GM18858 (cell line): Measurements from ENCODE around the gene SIAH1.
"Not testable (repeated sequence)": the region's sequence is repeated elsewhere in the genome, so short reads cannot be mapped to it uniquely, and the experiment has no call there.

Experiments used
- ATAC-seq: cut with Tn5 transposase; IDR thresholded peaks from one replicate; pipeline ENCODE4 v1.9.1; 2021; ENCODE audit not compliant: unreplicated experiment

The SIAH1 gene

DNA sequence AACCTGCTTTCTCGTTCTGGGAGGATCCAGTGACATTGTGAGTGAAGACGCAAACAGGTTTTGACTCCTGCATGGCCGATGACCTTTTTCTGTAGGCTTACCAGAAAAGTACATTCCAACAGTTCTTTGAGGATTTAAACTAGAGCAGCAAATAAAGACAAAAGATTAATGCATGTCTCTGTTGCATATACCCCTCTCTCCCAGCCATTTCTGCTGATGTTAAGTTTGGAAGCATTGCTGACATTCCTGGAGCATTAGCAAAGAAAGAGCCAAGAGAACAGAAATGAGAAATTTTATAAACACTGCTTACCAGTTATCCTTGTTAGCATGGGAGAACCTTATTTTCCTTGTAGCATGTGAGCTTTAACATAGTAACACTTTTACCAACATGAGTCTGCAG is 49.3 kb downstream of the SIAH1 start:
- ATAC-seq: no peak

DNA sequence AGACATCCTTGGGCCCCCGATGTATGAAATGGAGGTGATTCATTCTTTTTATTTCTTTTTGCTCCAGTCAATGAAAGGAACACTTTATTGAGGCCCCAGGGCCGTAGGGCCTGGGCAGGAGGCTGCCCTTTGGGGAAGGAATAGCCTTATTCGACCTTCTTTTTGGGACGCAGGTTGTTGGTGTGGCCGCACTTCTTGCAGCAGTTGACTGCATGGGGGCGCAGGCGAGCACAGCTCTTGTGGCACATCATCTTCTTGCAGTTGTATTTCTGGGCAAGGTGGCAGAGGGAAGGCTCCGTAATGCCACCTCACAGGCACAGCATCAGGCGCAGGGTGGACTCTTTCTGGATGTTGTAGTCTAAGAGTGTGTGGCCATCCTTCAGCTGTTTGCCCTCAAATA is 50.9 kb downstream of the SIAH1 start:
- ATAC-seq: no peak

DNA sequence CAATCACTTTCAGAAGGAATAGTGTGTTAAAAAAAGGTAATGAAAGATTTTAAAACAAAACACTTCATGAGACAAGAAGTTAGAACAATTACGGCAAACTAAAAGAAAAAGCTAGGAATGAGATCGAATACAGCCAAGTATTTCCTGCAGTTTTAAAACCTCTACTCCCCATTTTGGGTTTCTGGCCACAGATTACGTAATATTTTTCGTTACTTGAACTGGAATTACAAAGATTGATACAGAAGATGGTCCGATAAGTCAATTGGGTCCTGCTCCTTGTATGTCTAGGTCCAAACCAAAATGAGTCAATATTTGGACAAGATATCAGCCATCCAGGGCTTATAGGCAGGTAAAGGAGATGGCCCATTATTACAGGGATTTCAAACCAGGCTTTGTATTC is 52.2 kb downstream of the SIAH1 start:
- no peak for ATAC-seq

DNA sequence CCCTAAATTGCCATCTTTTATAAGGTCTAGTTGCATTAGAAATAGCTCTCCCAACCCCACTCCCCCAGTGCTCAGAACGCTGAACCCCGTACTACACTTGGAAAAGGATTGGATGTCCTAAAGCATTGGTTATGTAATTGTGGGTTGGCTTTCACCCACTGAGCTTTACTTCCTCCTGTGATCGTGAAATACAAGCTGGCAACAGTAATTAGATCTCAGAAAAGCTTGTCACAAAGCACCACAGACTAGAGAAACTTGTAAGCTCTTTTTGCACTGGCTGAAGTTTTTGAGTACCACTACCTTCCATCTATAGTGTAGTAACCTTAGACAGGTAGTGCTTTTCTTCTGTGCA is 54.4 kb downstream of the SIAH1 start:
- no peak for ATAC-seq

DNA sequence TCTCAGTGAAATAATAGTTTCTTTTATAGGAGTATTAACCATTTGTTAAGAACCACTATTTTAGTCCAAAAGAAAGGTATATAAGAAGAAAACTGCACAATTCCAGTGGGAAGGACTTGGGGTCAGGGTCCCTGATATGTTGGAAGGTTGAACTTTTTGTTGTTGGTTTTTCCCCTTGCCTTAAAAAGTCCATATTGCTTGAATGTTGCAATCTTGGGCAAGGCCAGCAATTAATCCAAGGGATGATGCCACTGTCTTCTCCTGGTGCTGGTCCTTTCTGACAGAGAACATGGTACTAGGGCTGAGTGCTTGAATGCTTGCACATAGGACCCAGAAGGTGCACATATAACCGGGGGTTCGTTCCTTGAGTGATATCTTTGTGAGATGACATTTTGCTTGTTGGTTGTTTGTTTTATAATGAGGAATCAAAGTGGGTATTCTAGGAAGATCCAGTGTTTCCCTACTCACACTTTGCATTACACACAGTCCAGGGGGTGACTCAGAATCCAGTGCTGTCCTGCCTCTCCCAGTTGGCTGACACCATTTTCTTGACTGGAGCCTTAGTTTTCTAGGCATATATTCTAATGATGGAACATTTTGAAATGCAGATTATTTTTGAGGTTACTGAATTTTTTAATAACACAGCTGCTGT is 54.9 kb downstream of the SIAH1 start:
- ATAC-seq: no peak

DNA sequence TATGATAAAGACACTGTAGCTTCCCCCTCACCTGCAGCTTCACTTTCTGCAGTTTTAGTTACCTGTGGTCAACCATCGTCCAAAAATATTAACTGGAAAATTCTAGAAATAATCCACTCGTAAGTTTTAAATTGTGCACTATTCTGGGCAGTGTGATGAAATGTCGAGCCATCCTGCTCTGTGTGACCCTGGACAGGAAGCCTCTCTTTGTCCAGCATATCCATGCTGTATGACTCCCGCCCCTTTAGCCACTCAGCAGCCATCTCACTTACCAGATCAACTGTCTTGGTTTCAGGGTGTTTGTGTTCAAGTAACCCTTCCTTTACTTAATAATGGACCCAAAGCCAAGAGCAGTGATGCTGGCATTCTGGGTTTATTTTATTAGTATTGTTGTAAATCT is 56.1 kb downstream of the SIAH1 start:
- ATAC-seq: no peak

DNA sequence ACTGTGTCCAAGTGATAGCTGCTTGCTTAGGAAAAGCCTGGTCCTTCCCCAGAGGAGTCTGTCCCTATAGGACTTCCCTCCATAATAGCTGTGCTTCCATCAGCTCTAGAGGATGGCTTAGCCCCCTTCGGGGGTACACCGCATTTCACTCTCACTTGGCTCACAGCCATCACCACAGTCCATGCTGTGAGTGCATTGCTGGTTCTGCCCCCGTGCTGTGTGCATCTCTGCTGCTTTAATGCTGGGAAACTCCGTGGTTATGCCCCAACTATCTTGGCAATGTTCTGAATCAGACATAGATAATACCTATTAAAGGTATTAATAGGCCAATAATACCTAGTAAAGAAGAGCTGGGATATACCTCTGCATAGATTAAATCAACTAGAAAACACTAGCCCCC is 58.3 kb downstream of the SIAH1 start:
- no peak for ATAC-seq

DNA sequence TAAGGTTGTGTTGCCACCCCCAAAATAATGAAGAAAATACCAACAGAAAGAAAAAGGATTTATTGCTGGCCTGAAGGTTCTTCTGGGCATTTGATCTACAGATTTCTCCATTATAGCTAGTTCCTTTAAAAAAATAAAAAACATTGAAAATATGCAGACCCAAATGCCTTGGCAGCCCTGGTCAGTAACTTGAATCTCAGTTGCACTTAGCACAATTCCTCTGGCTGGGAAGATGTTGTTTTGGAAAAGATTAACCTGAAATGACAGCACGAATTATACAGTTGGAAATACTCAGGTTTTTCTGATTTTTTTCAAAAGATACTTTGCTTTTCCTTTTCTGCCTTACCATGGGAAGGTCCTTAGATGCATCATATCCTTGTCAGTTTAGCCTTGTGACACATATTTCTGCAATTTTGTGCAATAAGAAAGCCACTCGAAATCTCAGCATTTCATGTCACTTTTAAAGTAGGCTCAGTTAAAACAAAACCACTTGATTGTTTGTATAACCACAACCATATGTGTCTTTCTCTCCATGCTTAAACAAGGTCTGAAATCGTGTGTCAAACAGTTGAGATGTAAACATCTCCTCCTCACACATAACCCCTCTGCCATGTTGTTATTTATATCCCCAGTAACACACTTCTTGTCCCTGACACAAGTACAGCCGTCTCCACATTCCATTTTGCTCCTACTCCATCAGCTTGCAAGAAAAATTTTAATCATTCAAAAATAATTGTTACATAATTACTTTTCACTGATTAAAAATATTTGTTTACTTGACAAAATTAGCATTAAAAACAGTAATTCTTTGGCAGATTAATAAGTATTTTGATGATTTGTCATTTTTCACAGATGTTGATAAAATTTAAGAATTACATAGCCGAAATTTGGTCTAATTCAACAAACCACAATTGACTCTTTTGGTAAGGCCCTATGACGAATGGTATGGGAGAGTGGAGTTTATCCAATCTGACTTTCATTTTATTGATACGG is 61.1 kb downstream of the SIAH1 start:
- no peak for ATAC-seq

DNA sequence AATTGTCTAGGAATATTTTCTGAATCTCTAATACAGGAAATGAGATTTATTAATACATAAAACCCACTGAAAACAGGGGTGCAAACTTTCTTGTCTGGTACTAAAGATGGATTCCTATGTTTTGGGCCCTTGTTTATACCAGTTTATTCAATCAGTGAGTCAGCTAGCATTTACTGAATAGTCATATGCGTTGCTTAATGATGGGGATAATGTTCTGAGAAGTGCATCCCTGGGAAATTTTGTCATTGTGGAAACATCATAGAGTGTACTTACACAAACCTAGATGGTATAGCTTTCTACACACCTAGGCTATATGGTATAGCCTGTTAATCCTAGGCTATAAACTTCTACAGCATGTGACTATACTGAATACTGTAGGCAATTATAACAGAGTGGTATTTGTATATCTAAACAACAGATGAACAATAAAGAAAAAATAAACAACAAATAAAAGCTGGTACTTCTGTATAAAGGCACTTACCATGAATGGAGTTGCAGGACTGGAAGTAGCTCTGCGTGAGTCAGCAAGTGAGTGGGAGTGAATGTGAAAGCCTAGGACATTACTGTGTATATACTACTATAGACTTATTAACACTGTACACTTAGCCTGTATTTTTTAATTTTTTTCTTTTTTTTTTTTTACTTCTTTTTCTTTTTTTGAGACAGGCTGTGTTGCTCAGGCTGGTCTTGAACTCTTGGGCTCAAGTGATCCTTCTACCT is 63.7 kb downstream of the SIAH1 start:
- ATAC-seq: no peak

DNA sequence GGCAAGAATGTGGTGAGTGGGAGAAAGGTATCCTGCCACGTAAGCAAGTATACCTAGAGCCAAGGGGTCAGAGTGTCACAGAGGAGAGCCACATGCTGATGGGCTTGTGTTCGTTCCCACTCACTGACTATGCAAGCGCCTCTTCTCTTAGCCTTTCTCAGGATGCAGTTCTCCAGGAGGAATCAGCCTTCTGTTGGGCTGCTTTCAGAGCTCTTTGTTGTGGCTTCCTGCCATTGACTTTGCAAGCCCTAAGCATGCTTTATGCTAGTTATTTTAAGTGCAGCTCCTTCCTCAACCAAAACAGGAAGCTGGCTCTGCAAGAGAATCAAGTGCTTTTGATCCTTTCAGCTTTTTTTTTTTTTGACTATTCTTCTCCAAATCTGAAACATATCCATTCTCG is 66.6 kb downstream of the SIAH1 start:
- ATAC-seq: no peak

DNA sequence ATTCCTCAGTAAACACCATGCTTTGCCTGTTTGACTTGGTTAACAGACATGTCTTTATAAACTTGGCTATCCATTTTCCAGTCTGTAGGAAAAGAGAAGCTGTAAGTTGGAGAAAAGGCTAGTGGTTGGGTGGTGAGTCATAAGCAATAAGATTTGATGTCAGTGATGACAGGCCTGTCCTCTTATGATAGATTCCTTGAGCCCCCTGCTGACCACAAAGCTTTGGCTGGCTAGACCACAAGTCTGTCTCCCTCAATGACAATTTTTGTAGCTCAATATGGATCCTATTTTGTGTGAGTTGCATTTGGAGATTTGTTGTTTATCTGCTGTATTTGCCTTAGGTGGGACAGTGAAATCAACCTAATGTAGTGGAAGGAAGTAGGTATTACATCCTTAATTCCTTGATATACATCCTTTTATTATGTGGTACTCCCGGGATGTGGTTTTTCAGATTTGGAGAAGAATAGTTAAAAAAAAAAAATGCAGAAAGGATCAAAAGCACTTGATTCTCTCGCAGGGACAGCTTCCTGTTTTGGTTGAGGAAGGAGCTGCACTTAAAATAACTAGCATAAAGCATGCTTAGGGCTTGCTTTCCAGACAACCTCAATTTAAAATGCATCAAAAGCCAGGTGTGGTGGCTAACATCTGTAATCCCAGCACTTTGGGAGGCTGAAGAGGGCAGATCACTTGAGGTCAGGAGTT is 67.4 kb downstream of the SIAH1 start:
- ATAC-seq: no peak

DNA sequence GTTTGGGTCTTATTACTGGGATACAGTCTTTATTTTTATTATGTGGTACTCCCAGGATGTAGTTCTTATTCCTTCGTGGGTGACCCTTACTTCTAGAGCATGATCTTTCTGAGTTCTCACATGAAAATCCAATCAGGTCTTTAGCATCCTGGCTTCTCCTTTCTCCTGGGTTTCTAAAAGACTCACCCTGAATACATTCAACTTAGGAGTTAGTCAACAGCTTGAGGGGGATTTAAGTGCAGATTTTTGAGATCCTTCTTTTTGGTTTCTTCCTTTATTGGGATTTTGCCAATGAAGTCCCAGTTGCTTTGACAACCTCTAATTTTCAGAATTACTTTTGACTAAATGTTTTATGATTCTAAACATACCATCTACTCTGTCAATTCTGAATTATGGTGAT is 68.2 kb downstream of the SIAH1 start:
- no peak for ATAC-seq

DNA sequence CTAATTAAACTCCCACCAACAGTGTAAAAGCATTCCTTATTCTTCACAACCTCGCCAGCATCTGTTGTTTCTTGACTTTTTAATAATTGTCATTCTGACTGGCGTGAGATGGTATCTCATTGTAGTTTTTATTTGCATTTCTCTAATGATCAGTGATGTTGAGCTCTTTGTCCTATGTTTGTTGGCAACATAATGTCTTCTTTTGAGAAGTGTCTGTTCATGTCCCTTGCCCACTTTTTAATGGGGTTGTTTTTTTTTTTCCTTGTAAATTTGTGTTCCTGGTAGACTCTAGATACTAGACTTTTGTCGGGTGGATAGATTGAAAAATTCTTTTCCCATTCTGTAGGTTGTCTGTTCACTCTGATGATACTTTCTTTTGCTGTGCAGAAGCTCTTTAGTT is 71.3 kb downstream of the SIAH1 start:
- not testable (repeated sequence) for ATAC-seq

DNA sequence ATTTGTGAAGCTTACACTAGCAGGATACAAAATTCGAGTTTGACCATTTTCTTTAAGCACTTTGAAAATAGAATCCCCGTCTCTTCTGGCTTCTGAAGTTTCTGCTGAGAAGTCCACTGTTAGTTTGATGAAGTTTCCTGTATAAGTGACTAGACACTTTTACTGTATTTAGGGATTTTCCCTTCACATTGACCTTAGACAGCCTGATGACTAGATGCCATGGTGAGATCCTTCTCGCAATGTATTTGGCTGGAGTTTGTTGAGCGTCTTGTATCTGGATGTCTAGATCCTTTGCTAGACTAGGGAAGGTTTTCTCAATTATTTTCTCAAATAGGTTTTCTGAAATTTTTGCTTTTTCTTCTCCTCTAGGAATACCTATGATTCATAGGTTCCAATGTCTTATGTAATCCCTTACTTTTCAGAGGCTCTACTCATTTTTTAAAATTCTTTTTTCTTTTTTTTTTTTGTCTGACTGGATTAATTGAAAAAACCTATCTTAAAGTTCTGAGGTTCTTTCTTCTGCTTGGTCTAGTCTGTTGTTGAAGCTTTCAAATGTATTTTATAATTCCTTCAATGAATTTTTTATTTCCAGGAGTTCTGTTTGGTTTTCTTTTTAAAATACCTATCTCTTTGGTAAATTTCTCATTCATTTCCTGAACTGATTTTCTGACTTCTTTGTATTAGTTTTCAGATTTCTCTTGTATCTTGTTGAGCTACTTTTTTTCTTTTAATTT is 74.1 kb downstream of the SIAH1 start:
- no peak for ATAC-seq
